ENCODE measurements around the gene ZFYVE9.
A peak's percentile ranks its signal among the peaks of the same experiment; 100 is the strongest.
"Not testable (repeated sequence)": the region's sequence is repeated elsewhere in the genome, so short reads cannot be mapped to it uniquely, and the experiment has no call there.

ZFYVE9 gene

DNA sequence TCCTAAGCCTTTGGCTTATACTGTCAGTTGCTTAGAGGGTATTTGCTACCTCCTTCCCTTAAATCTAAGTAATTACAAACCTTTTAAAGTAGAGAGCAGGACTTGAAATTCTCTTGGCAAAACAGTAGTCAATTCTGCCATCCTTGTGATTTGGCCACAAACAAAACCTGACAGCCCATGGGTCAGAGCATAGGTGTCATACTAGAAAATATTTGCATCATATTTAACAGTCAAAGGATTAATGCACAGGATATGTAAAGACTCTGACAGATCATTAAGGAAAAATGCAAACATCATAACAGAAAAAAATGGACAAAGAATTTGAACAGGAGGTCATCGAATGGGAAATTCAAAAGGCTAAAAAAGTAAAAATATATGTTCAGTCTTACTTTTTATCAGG lies 50.5 kb downstream of the ZFYVE9 start:
- peak; percentile 51 for DNase-seq

DNA sequence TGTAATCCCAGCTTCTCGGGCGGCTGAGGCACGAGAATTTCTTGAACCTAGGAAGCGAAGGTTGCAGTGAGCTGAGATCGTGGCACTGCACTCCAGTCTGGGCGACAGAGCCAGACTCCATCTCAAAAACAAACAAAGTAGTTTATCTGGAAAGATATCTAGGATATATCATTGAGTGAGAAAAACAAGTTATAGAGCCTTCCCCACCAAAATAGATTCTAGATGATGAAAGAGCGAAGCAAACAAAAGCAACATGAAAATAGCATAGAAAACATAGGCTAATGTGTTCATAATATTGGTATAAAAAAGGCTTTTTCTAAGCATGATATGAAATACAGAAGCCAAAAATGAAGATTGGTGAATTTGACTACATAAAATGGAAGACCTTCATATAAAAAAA lies 52.1 kb downstream of the ZFYVE9 start:
- DNase-seq: no peak

GRCh38 chr1:52195161-52195560 lies 53.3 kb downstream of the ZFYVE9 start:
- peak; percentile 53 for DNase-seq

- no peak for DNase-seq
Measured at GRCh38 chr1:52203935-52204625, 62.2 kb downstream of the ZFYVE9 start.

- no peak for DNase-seq
Measured at GRCh38 chr1:52204696-52205095, 62.8 kb downstream of the ZFYVE9 start.

DNA sequence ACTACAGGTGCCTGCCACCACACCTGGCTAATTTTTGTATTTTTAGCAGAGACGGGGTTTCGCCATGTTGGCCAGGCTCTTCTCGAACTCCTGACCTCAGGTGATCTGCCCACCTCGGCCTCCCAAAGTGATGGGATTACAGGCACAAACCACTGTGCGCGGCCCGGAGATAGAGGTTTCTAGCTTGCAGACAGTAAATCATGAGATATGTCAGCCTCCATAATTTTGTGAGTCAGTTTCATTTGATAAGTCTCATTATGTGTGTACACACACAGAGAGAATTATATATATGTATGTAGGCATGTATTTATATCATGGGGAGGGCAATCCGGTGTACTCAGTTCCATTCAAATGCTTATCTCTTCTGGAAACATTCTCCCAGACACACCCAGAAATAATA lies 64.8 kb downstream of the ZFYVE9 start:
- not testable (repeated sequence) for DNase-seq

GRCh38 chr1:52209429-52209828 lies 67.5 kb downstream of the ZFYVE9 start:
- no peak for DNase-seq

- DNase-seq: no peak
Measured at GRCh38 chr1:52210044-52210443, 68.2 kb downstream of the ZFYVE9 start.

DNA sequence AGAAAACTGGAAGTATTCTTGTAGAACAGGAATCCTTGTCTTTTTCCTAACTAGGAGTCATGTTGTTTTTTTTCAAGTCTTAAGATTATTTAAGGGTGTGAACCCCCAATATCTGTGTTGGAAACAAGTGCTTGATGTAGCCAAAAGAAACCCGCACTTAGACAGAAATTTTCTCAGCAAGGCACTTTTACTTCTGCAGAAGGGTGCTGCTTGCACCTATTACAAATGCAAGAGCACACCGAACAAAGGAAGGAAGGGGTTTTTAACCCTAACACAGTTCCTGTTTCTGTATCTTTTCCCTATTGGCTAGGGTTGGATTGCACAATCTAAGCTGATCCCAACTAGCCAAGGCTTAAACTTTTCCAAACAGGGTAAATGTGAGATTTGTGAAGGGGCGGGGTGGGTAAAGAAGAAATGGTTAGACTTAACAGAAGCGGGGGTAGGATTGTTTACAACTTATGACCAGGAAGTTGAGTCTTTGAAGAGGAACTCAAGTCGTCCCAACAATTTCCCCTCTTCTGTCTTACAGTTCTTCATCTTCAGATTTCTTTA lies 75.1 kb downstream of the ZFYVE9 start:
- DNase-seq: no peak

GRCh38 chr1:52225174-52225573 lies 83.3 kb downstream of the ZFYVE9 start:
- DNase-seq: no peak

GRCh38 chr1:52229494-52229893 lies 87.6 kb downstream of the ZFYVE9 start:
- DNase-seq: no peak

DNA sequence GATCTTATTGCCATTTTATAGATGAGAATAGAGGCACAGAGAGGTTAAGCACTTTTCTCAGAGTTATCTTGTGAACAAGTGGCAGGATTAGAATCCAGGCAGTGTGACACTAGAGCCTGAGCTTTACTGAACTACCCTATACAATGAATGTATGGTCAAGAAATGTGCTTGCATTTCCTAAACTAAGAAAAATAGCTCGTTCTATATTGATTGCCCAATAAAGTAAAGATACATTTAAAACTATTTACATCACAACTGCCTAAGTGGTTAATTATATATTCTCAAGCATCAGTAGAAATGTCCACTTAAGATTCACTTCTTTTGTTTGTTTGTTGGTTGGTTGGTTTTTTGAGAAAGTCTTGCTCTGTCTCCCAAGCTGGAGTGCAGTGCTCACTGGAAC lies 91.6 kb downstream of the ZFYVE9 start:
- no peak for DNase-seq

DNA sequence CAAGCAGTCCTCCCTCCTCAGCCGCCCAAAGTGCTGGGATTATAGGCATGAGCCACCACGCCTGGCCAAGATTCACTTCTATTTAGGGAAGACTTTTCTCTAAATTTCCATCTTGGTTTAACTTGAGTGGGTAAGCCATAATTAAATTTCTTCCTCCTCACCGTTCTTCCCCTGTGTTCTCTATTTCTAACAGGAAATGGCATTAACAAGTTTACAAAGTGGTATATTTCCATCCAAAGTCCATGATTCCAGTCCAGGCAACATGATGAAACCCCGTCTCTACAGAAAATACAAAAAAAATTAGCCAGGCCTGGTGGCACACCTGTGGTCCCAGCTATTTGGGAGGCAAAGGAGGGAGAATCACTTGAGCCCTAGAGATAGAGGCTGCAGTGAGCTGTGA lies 92.1 kb downstream of the ZFYVE9 start:
- no peak for DNase-seq

DNA sequence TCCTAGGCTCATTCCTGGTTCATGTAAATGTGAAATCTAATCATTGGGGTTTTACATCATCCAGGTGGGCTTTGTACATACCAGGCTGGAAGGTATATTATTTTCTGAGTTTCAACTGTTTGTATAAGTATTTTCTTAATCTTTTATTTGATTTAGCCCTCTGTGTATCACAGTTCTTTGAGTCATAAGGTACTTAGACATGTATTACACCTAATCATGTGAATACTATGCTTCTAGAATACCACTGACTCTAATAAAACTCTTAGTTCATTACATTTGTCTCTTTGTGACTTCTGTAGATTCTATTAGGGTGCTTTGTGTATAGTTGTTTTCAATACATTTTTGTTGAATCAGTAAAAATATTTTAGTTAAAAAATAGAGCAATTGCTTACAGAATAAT lies 92.8 kb downstream of the ZFYVE9 start:
- no peak for DNase-seq

DNA sequence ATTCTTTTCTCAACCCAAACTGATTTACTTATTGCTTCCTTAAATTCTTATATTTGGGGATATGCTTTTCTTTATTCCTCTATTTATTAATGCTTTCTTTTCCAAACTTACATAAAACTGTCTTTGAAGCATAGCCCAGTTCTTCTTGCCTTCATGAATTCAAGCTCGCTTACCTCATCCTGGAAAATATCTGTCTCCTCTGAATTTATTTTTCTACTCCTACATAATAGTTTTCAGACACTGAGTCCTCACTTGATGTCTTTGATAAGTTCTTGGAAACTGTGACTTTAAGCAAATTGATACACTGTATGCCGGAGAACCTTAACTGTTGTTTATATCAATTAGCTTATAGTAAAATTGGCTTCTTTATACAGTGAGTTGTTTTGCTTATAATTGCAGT lies 93.8 kb downstream of the ZFYVE9 start:
- no peak for DNase-seq

GRCh38 chr1:52237430-52237829 lies 95.5 kb downstream of the ZFYVE9 start:
- peak; percentile 83 for DNase-seq

GRCh38 chr1:52238474-52238873 lies 96.6 kb downstream of the ZFYVE9 start:
- peak; percentile 79 for DNase-seq

- DNase-seq: peak; percentile 28
Measured at GRCh38 chr1:52238887-52239707, 97.2 kb downstream of the ZFYVE9 start.

- no peak for DNase-seq
Measured at GRCh38 chr1:52239708-52240001, 97.8 kb downstream of the ZFYVE9 start.

GRCh38 chr1:52240592-52241210 lies 98.8 kb downstream of the ZFYVE9 start:
- peak; percentile 15 for DNase-seq

DNA sequence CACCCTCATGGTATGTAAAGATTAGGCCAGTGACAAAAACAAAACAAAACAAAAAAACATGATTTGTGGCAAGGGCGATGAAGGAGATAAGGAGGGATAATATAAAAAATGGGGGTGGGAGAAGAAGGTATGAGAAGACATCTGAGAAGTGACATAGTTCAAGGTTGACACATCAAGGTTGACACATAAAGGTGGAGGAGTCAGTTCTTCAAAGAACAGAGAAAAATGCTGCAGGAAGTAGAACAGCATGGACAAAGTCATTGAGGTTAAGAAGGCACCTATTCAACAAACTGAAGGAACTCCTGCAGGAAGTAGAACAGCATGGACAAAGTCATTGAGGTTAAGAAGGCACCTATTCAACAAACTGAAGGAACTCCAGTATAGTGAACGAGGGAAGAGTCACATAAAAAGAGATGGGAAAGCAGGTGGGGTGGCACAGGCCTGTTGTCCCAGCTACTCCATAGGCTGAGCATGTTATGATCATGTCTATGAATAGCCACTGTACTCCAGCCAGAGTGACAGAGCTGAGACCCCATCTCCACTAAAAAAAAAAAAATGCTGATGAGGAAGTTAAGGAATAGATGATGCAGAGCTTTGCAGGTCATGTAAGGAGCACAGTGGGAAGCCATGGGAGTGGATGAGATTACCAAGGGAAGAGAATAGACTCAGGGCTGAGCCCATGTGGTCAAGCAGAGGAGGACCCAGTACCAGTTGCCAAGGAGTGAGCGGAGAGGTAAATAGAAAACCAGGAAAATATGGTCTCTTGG lies 101.5 kb downstream of the ZFYVE9 start:
- DNase-seq: no peak

DNA sequence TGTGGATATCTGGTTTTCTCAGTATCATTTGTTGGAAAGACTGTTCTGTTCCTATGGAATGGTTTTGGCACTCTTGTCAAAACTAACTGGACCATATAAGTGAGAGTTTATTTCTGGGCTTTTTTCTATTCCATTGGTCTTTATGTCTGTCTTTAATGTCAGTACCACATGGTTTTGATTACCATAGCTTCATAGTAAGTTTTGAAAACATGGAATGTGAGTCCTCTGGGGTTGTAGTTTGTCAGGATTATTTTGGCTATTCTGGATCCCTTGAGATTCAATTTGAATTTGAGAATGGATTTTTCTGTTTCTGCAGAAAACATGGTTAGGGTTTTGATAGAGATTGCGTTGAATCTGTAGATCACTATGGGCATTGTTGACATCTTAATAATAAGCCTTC lies 107.9 kb downstream of the ZFYVE9 start:
- no peak for DNase-seq

- DNase-seq: no peak
Measured at GRCh38 chr1:52253421-52253820, 111.5 kb downstream of the ZFYVE9 start.

All from fibroblast of skin of right biceps (primary cell).